HS-5 (cell line): ENCODE results near the gene MAP3K14.
A peak's percentile ranks its signal among the peaks of the same experiment; 100 is the strongest.

Experiments used
- DNase-seq: peaks from one replicate; pipeline ENCODE4 v3.0.0-alpha.2; 2012; ENCODE audit warnings: low read depth

Gene MAP3K14

GRCh38 chr17:45300060-45300751, 16.6 kb downstream of the MAP3K14 start:
- DNase-seq, result no peak

- DNase-seq, result no peak
These were observed 17.5 kb downstream of the MAP3K14 start for GRCh38 chr17:45299361-45299760.

- no peak for DNase-seq
These were observed 18.1 kb downstream of the MAP3K14 start for GRCh38 chr17:45298546-45299285.

- no peak for DNase-seq
These were observed 20.0 kb downstream of the MAP3K14 start for GRCh38 chr17:45296833-45297124.

GRCh38 chr17:45296003-45296832, 20.6 kb downstream of the MAP3K14 start:
- no peak for DNase-seq

GRCh38 chr17:45294506-45294905, 22.3 kb downstream of the MAP3K14 start:
- DNase-seq, result no peak

GRCh38 chr17:45293413-45294211, 23.2 kb downstream of the MAP3K14 start:
- peak; percentile 82 for DNase-seq

- no peak for DNase-seq
These were observed 24.0 kb downstream of the MAP3K14 start for GRCh38 chr17:45292696-45293412.

GRCh38 chr17:45291171-45291805, 25.5 kb downstream of the MAP3K14 start:
- no peak for DNase-seq

GRCh38 chr17:45290269-45290765, 26.5 kb downstream of the MAP3K14 start:
- DNase-seq, result no peak

- no peak for DNase-seq
These were observed 27.2 kb downstream of the MAP3K14 start for GRCh38 chr17:45289301-45290268.

- DNase-seq, result no peak
These were observed 28.0 kb downstream of the MAP3K14 start for GRCh38 chr17:45288825-45289224.

- no peak for DNase-seq
These were observed 29.0 kb downstream of the MAP3K14 start for GRCh38 chr17:45287526-45288500.

- DNase-seq, result no peak
These were observed 30.5 kb downstream of the MAP3K14 start for GRCh38 chr17:45286286-45286685.

GRCh38 chr17:45284176-45285140, 32.4 kb downstream of the MAP3K14 start:
- DNase-seq, result no peak

GRCh38 chr17:45283711-45284110, 33.1 kb downstream of the MAP3K14 start:
- no peak for DNase-seq
